ENCODE results near the gene PPM1A.

Gene PPM1A

DNA sequence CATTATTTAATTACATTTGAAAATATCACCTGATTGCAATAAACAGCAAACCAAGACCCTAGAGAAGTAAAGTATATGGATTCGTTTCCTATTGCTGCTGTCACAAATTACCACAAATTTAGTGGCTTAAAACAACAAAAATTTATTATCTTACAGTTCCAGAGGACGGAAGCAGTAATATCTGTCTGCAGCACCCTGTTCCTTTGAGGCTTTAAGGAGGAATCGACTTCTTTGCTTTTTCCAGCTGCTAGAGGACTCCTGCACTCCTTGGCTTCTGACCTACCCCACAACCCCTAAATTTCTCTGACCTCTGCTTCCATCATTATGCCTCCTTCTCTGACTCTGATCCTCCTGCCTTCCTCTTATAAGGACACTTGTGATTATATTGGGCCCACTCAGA lies 23.8 kb upstream of the PPM1A start:
- DNase-seq (ENCODE audit: low read depth, low spot score), result no peak
- H3K27ac ChIP-seq, result no peak overlapping the region

DNA sequence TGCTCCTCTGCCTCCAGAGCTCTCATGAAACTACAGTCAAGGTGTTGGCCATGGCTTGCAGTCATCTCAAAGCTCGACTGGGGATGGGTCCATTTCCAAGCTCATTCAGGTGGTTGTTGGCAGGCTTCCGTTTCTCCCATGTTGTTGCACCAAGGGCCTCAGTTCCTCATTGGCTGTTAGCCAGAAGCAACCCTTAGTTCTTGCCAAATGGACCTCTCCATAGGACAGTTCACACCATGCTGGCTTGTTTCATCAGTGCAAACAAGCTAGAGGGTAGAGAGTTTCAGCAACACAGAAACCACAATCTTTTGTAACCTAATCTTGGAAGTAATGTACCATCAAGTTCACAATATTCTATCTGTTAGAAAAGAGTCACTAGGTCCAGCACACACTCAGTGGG lies 22.7 kb upstream of the PPM1A start:
- DNase-seq (ENCODE audit: low read depth, low spot score), result no peak
- no peak overlapping the region for H3K27ac ChIP-seq

DNA sequence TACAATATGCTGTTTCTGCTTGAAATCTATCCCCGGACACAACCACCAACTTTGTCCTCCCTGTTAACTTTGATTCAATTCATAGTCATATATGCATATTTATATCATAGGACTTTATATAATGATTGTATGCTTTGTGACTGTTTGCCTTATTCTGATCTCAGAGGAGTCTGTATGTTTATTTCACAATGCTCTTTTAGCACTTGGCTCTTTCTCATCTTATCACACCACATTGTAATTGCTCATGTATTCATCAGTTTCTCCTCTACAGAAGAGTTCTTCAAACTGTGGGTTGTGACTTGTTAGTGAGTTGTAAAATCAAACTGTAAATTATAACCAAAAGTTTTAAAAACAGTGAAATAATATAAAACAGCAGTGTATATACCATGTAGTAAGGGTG lies 21.7 kb upstream of the PPM1A start:
- no peak for DNase-seq (ENCODE audit: low read depth, low spot score)
- no peak overlapping the region for H3K27ac ChIP-seq

DNA sequence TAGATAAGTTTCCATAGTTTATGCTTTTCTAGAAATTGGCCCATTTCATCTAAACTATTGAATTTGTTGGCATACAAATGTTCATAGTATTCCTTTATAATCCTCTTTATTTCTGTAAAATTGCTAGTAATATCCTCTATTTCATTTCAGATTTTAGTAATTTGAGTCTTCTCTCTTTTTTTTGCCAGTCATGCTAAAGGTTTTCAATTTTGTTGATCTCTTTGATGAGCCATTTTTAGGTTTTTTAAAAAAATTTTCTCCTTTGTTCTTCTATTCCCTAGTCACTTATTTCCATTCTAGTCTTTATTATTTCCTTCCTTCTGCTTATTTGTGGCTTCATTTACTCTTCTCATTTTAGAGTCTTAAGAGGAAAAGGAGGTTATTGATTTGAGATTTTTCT lies 19.4 kb upstream of the PPM1A start:
- no peak overlapping the region for H3K27ac ChIP-seq
- no peak for DNase-seq (ENCODE audit: low read depth, low spot score)

DNA sequence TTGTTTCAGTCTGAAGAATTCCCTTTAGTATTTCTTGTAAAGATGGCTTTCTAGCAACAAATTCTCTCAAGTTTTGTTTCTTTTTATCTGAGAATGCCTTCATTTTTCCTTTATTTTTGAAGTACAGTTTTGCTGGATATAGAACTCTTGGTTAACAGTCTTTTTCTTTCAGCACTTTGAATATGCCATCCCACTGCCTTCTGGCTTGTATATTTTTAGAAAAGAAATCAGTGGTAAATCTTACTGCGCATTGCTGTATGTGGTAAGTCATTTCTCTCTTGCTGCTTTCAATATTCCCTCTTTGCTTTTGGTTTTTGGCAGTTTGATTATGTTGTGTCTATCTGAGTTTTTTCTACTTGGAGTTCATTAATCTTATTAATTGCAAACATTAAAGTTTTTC lies 16.8 kb upstream of the PPM1A start:
- DNase-seq (ENCODE audit: low read depth, low spot score), result no peak
- no peak overlapping the region for H3K27ac ChIP-seq

DNA sequence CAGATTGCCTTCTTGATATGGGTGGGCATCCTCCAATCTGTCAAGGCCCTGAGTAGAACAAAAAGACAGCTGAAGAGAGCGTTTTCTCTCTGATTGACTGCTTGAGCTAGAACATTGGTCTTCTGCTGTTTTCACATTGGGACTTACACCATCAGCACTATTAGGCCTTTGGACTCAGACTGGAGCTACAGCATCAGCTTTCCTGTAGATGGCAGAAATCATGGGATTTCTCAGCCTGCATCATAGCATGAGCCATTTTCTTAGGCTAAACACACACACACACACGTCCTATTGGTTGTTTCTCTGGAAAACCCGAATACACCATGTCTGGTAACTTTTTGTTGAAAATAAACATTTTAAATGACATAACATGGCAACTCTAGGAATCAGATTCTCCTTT lies 15.8 kb upstream of the PPM1A start:
- no peak for DNase-seq (ENCODE audit: low read depth, low spot score)
- H3K27ac ChIP-seq, result no peak overlapping the region

DNA sequence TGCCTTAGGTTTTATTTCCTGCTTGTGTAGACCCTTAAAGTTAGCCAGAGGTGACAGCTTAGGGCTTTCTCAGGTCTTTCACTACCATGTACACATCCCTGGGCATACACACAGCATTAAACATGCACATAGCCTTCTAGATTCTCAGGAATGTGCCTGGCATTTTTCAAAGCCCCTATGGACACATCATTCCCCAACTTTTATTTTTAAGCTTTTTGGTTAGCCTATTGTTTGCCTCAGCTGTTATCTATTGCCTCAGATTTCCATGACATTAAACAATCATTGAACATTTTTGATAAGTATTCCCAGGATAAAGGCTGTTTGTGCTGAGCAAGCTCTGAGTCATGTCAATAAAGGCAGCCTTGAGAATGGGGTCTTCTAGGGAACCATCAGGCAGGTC lies 15.1 kb upstream of the PPM1A start:
- H3K27ac ChIP-seq, result no peak overlapping the region
- DNase-seq (ENCODE audit: low read depth, low spot score), result no peak

DNA sequence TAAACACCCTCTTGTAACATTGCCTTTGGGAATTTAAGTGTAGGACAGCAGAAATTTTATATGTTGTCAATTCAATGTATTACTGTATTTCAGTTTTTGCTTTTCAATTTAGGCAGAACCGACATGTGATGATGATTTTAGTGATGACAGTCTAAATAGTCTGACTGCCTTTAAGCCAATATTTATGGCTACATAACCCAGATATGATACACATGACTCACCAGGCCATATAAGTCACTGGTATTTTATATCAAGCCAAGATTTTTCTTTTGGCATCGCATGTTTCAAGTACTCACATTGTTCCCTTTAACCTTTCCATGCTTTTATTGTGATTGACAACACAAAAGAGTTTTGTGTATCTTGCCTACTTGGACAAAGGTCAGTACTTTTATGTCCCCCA lies 13.6 kb upstream of the PPM1A start:
- no peak for DNase-seq (ENCODE audit: low read depth, low spot score)
- H3K27ac ChIP-seq, result no peak overlapping the region

DNA sequence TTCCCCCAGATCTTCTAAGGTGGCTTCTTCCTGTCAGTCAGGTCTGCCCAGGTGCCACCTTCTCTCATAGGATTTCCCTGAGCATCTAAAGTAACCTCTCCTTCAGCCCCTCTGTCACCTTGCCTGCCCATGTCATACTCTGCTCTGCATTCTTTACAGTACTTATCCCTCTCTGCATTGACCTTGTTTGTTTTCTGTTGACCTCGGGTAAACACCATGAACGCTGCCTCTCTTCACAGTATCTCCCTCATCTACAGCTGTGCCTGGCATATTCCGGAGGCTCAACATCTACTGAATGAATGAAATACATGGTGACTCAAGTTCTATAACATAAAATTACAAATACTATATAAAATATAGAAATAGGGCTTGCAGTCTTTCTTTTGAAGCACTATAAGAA lies 10.1 kb upstream of the PPM1A start:
- H3K27ac ChIP-seq, result no peak overlapping the region
- no peak for DNase-seq (ENCODE audit: low read depth, low spot score)

DNA sequence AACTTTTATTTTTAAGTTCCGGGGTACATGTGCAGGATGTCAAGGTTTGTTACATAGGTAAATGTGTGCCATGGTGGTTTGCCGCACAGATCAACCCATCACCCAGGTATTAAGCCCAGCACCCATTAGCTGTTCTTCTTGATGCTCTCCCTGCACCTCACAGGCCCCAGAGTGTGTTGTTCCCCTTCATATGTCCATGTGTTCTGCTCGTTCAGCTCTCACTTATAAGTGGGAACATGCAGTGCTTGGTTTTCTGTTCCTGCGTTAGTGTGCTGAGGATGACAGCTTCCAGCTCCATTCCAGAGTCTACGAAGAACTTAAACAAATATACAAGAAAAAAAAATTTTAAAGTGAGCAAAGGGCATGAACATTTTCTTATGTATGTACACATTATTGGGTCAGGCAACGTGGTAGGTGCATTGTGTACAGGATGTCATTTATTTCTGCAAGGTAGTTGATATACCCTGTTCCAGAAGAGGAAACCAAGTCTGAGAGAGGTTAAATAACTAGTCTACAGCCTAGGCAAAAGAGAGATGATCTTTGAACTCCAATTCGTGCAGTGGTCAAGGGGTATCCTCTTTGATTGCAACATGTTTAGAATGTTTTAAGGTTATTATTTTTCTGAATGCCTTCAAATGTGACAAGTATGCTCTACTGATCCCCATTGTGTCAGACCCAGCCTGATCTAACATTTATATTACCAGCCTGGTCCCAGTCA lies 8.7 kb upstream of the PPM1A start:
- DNase-seq (ENCODE audit: low read depth, low spot score), result no peak
- H3K27ac ChIP-seq, result no peak overlapping the region

DNA sequence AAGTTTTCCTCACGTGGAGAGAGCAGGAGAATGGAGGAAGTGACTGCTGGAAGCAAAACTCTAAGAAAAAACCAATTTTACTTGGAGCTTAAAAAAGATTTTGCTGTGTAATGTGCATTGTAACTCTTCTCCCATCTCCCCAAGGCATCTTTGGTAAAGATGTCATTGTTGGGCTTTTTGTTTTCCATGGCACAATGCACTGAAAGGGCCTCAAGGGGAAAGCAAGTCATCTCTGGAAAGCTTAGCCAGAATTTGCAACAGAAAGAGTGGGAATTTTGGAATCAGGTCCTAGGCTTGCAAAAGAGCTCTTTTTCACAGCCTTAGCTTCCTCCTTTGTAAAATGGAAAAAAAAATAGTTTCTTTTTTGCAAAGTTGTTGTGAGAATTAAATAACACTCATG lies 7.9 kb upstream of the PPM1A start:
- DNase-seq (ENCODE audit: low read depth, low spot score), result no peak
- H3K27ac ChIP-seq, result no peak overlapping the region

DNA sequence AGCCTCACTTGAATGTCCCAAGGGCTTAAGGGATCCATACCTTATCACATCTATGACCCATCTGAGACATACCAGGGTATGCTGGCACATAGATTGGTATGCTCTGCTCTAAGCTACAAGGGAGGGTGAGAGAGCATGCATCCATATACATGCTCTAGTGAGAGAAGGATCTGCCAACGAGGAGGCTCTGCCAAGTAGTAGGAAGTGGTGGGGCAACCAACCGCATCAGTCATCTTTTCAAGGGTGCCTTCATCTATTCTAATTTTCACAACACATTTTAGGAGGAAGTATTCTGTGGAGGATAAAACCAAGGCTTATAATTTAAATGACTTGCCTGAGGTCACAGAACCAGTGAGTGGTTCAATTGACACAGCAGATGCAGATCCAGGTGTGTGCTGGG lies 6.6 kb upstream of the PPM1A start:
- no peak overlapping the region for H3K27ac ChIP-seq
- no peak for DNase-seq (ENCODE audit: low read depth, low spot score)

DNA sequence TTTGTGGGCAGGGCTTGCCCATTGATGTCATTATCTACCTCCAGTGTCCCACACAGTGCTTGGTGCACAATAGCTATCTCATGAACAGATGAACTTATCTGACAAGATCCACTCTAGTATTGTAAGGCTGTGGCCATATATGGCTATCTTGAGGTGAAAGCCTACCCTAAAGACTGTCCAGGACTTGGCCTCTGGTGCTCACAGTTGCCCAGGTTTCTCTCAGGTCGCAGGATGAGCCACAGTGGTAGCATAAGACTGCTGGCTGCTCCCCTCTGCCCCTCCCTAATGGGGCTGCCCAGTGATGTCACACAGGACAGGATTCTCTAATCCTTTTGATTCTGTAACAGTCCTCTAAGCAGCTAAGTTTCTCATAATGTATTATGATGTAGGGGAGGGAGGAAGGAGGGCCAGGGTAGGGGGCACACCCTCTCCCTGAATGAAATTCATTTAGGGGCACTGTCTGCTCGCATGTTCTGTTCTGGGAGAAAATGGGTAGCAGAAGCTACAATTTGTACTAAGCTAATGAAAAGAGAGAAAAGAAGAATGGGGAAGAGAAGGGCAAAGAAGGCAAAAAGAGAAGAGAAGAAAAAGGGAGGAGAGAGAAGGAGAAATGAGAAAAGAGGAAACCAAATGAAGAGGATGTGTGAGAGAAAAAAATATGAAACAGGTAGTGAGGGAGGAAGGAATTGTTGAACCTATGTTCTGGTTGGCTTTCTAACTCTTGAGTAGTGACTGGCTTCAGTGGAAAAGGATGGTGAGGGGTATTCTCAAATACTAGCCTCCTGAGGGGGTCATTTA lies 3.4 kb upstream of the PPM1A start:
- H3K27ac ChIP-seq, result no peak overlapping the region
- DNase-seq (ENCODE audit: low read depth, low spot score), result no peak

DNA sequence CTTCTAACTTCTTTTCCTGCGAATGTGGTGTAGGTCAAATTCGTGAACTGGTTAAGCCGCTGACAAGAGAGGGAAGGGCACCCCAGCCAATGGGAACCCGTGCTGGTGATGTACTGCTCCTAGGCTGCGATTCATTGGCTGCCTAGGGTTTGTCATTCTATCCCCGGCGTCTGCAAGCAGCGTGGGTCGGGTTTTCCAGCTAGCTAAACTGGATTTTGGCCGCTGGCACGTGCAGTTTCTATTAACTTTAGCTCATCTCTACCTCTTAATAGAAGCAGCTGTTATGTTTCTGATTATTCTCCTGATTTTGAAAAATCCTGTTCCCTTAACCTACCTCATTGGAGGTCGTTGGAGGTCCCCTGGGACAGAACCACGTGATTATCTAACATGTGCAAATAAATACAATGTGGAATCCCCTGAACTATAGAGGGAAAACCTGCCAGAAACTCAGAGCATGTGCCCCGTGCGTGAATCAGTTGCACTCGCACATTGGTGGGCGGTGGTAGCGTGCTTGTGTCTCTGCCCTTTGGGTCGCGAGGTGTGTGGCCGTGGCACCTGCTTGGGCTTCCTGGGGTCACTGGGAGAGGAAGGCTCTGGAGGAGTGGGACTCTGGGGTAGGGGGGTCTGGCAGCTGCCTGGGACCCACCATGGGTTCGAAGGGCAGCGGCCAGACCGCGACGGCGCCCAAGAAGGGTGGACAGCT lies 876 bp upstream of the PPM1A start:
- DNase-seq (ENCODE audit: low read depth, low spot score), result peak; percentile 79
- H3K27ac ChIP-seq, result peak overlapping the region; percentile 89

DNA sequence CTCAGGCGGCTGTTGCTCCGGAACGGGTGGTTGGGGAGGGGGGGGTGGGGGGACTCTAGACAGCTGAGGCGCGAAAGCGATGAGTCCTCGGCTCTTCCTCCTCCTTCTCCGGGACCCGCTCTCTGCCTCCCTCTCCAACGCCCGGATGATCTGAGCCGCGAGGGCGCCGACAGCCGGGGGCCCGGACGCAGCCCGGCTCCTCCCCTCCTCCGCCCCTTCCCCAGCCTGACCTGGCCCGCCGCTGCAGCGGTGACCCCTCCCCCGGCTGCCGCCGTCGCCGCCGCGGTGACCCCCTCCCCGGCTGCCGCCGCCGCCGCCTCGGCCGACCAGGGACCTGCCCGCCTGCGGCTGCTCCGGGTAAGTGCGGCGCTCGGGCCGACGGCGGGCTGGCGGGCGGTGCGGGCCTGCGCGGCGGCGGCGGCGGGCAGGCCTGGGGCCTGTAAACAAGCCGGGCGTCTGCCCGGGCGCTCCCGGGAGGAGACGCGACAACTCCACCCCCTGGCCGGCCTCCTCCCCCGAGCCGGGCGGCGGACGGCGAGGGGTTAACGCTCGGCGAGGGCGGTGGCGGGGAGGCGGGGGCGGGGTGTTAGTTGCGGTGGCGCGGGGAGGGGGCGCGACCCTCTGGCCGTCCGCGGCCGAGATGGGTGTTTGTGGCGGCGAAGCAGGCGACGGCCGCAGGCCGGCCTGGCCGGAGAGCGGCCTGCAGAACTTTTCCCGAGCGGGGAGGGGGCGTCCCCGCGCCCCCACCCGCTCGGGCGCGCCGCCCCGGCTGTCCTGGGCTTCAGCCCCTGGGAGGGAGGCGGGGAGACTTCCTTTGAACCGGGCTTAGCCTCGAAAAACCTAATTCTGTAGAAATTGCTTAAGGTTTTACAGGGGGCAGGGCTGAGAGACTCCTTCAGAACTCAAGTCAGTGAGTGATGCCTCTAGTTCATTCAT lies 568 bp downstream of the PPM1A start:
- DNase-seq (ENCODE audit: low read depth, low spot score), result no peak
- H3K27ac ChIP-seq, result peak overlapping the region; percentile 89

DNA sequence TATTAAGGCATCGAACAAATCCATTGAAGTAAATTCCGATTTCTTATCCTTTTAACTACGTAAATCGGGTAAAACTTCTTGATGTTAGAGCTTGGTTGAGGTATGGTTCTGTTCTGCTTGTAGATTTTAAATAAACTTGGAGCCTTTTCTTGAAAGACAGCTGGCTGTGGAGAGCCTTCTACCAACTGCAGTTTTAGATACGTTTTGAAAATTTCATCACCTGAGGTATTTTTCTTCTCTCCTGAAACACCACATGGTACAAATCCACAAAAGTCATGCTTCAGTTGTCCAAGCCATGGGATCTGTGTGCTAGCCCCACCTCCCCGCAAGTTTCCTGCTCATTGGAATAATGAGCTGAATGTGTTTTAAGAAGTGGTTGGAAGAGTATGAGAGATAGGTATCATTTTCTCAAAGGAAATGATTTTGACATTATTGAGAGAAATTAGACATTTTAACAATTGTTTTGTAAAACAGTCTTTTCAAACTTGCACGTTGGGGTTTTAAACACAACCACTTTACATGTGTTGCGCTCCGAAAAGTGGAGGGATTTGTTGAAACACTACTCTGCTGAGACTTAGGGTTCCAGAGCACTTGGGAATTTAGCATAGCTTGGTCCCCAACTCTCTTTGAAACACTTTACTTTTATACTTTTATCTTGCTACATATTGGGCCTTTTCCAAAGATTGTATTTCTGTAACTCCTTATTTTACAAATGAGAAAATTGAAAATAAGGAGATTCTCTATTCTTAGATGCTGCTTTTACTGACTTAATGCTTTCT lies 1.4 kb downstream of the PPM1A start:
- no peak for DNase-seq (ENCODE audit: low read depth, low spot score)
- peak overlapping the region; percentile 89 for H3K27ac ChIP-seq

DNA sequence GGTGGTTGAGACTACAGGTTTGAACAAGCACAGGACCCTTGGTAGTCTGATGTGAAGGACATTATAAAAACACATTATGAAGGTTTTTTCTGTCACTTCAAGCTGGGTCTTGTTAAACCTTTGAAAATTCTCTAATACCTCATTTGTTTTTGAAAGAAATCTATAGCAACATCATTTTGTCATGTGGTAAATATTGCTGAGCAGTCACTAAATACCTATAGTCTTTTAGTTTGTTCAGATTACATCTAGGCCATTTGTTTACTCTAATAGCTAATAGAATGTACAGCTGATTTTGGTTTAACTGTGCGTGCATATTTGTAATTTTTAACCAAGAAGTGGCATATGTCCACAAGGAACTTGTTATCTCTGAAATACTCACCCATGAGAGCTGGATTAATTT lies 2.9 kb downstream of the PPM1A start:
- DNase-seq (ENCODE audit: low read depth, low spot score), result no peak
- H3K27ac ChIP-seq, result no peak overlapping the region

DNA sequence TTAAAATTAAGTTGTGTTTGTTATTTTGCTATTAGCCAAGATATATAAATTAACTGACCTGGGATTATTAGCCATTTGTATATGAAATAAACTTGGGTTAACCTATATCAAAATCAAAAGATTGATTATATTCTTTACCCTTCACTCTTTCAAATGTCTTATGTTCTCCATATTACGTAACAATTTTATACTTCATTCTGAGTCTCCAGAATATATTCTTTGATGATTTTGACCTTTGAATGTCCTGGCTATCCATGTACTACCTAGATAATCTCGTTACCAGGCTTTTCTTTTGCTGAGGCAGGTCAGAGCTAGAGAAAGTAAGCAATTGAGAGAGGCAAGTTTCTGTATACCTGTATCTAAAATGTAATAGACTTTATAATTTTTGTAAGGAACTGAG lies 3.6 kb downstream of the PPM1A start:
- DNase-seq (ENCODE audit: low read depth, low spot score), result no peak
- H3K27ac ChIP-seq, result no peak overlapping the region

DNA sequence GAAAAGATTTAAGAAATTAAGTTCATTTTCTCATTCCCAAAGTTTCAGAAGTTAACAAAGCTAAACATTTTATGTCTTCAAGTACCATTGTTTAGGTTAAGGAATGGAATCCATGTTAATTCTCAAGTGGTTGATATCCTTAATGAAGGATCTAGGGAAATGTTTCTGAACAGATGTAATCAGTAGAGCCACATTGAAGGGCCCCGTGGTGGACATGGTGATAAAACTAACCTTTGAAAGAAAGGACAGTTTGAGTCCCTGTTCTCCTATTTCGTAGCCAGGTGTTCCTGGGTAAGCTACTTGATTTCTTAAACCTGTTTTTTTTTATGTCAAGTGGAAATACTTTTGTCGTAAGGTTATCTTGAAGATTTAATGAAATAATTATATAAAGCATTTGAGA lies 4.6 kb downstream of the PPM1A start:
- H3K27ac ChIP-seq, result no peak overlapping the region
- DNase-seq (ENCODE audit: low read depth, low spot score), result no peak

DNA sequence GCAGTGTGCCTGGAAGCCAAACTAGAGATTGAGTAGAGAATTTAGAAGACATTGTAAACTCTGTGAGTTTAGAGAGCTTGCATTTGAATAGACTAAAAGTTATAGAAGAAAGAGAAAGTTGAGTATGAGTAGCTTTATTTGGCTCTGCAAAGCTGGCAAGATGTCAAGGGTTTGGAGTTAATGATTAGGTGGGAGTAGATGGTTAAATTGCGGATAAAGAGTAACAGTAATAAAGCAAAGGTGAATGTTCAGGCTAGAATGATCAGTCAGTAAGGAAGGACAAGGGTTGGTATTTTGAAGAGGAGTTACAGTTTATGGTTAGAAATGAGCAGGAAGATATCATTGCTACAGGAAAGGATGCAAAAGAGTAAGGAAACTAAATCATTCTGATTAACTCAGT lies 5.2 kb downstream of the PPM1A start:
- H3K27ac ChIP-seq, result no peak overlapping the region
- DNase-seq (ENCODE audit: low read depth, low spot score), result no peak
